ENCODE results near the gene CUBN. TPM values are rescaled to one million over a fixed set of nuclear protein-coding genes. Genes with fewer than 3 reads are reported as not detected.

The CUBN gene
- total RNA-seq, 1 experiment from 2014 or later, result 0.80 TPM

- Histone ChIP-seq H3K27me3 (ENCODE audit: low read length) (no peaks in the 10 kb centered on the region), H3K9me3 (ENCODE audit: low read length) (no peaks in the 10 kb centered on the region), H3K9me2 (replicated peaks; ENCODE audit: low read length) (no peaks in the 10 kb centered on the region), H4K20me1 (ENCODE audit: low read length) (no peaks in the 10 kb centered on the region), H2AFZ (ENCODE audit: low read length) (no peak overlapping the region), H3K36me3 (ENCODE audit: low read depth, low read length) (no peaks in the 10 kb centered on the region), H3K4me3 (ENCODE audit: low read length) (no peak overlapping the region), H3K27ac (ENCODE audit: low read length) (no peak overlapping the region), H3K4me2 (ENCODE audit: low read length) (no peak overlapping the region), H3F3A (ENCODE audit: low read length, unreplicated experiment) (no peaks in the 10 kb centered on the region), H3K79me2 (ENCODE audit: low read length) (no peaks in the 10 kb centered on the region), H3K4me1 (ENCODE audit: insufficient read depth, low read length) (peaks cover 32% of the 10 kb centered on the region), H3K9ac (ENCODE audit: low read length) (no peak overlapping the region)
- TF ChIP-seq CTCF (conservative IDR thresholded peaks at IDR 0.05; ENCODE audit: low read depth, low read length), result no peak
- TF ChIP-seq EZH2 (IDR thresholded peaks at IDR 0.05; ENCODE audit: low read length, unreplicated experiment), result no peak
- TF ChIP-seq EZH2phosphoT487 (IDR thresholded peaks at IDR 0.05; ENCODE audit: borderline replicate concordance, low read length), result no peak
- ChIA-PET CTCF (no interaction called here), POLR2A (ENCODE audit: unreplicated experiment) (no interaction called here)
- no TSS peak for BruUV-seq (replicated peaks)
- no peak for ATAC-seq
- DNase-seq, result no peak
- intact Hi-C loops (cut with micrococcal nuclease), result loop anchor here (5.0 to 10.0 kb wide), 4 partner anchors 51 to 149 kb away; partner anchors contain the start of gene VIM
These were observed 51.7 kb downstream of the CUBN start for GRCh38 chr10:17077890-17078289.

DNA sequence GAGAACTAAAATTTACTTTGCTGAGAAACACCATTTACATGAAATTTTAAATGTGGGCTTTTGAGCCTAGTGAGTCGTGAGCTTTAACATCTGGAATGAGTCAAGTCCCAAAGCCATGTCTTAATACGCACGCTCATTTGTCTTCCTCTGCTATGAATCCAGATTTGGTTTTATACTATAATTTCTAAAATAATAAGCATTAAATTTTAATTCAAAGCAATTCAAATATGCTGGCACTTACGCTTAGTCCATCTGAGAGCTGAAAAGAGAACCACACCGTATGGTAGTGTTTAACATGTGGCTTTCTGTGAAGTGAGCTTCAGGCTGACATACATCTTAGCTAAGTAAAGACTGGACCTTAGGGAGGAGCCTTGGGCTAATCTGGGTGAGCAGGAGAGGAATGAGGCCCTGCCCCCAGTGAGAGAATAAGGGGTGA, 52.2 kb downstream of the CUBN start:
- CTCF ChIA-PET, result no interaction called here

More for the DNA sequence above, 52.2 kb downstream of the CUBN start:
- TF ChIP-seq CTCF (conservative IDR thresholded peaks at IDR 0.05; ENCODE audit: low read depth, low read length) (no peak), EZH2phosphoT487 (IDR thresholded peaks at IDR 0.05; ENCODE audit: borderline replicate concordance, low read length) (no peak), EZH2 (IDR thresholded peaks at IDR 0.05; ENCODE audit: low read length, unreplicated experiment) (no peak)
- no peak overlapping the region for H3K27ac ChIP-seq (ENCODE audit: low read length)
- no peaks in the 10 kb centered on the region for H3K36me3 ChIP-seq (ENCODE audit: low read depth, low read length)
- no peaks in the 10 kb centered on the region for H3K79me2 ChIP-seq (ENCODE audit: low read length)
- BruUV-seq (replicated peaks), result no TSS peak
- H3K4me3 ChIP-seq (ENCODE audit: low read length), result no peak overlapping the region
- H2AFZ ChIP-seq (ENCODE audit: low read length), result no peak overlapping the region
- no peak overlapping the region for H3K4me2 ChIP-seq (ENCODE audit: low read length)
- intact Hi-C loops (cut with micrococcal nuclease), result loop anchor here (5.0 to 10.0 kb wide), 4 partner anchors 50 to 150 kb away; partner anchors contain the start of gene VIM
- H3K9ac ChIP-seq (ENCODE audit: low read length), result no peak overlapping the region
- ATAC-seq, result no peak
- POLR2A ChIA-PET (ENCODE audit: unreplicated experiment), result no interaction called here
- H3K9me2 ChIP-seq (replicated peaks; ENCODE audit: low read length), result no peaks in the 10 kb centered on the region
- no peaks in the 10 kb centered on the region for H3F3A ChIP-seq (ENCODE audit: low read length, unreplicated experiment)
- DNase-seq, result no peak
- H3K4me1 ChIP-seq (ENCODE audit: insufficient read depth, low read length), result peaks cover 32% of the 10 kb centered on the region
- H3K9me3 ChIP-seq (ENCODE audit: low read length), result no peaks in the 10 kb centered on the region
- no peaks in the 10 kb centered on the region for H4K20me1 ChIP-seq (ENCODE audit: low read length)
- H3K27me3 ChIP-seq (ENCODE audit: low read length), result no peaks in the 10 kb centered on the region
